H1 (cell line): ENCODE measurements around the gene ALG3. TPM values are rescaled to one million over a fixed set of nuclear protein-coding genes. Genes with fewer than 3 reads are reported as not detected.

Source experiments
- CTCF ChIA-PET: fragments of 300-600 bp; sonication (Branson Sonifier 250); formaldehyde crosslinking; loops from one replicate; lab custom pipeline; 2021; ENCODE audit not compliant: partially characterized antibody; lab: Charles Lee
- POLR2A ChIA-PET: fragments of 300-600 bp; sonication (Branson Sonifier 250); formaldehyde crosslinking; loops from one replicate; lab custom pipeline; 2021; ENCODE audit warnings: inconsistent platforms; ENCODE audit not compliant: partially characterized antibody; lab: Charles Lee
- DNase-seq, 2 experiments: peaks; one replicate each; pipeline versions ENCODE4 v3.0.0 to v3.0.0-alpha.2; 2010 to 2022; ENCODE audit warnings: low spot score in 2 of 2, low read depth in 1 of 2, mixed read lengths in 1 of 2
- FAIRE-seq: peaks from 2 replicates; lab custom pipeline; 2011; peaks lifted over from hg19 to GRCh38; lab: Jason Lieb, UNC
- H2AFZ ChIP-seq: 2 replicates; pipeline ENCODE4 v1.8.1; 2012; ENCODE audit warnings: low read length, inconsistent platforms
- H2AK5ac ChIP-seq: 2 replicates; pipeline ENCODE4 v1.6.1; 2013; ENCODE audit warnings: low read depth, low read length
- H2BK120ac ChIP-seq: replicated peaks from 2 replicates; pipeline ENCODE3; 2013; ENCODE audit warnings: low read depth, low read length, inconsistent platforms
- H2BK12ac ChIP-seq: 2 replicates; pipeline ENCODE4 v1.6.1; 2013; ENCODE audit warnings: low read depth, low read length
- H2BK15ac ChIP-seq: 2 replicates; pipeline ENCODE4 v1.6.1; 2013; ENCODE audit warnings: low read length
- H2BK20ac ChIP-seq: 2 replicates; pipeline ENCODE4 v1.6.1; 2013; ENCODE audit warnings: low read length
- H2BK5ac ChIP-seq: 2 replicates; pipeline ENCODE4 v1.6.1; 2013; ENCODE audit warnings: low read depth, low read length
- H3K14ac ChIP-seq: 2 replicates; pipeline ENCODE4 v1.6.1; 2013; ENCODE audit warnings: inconsistent platforms; ENCODE audit not compliant: insufficient read length
- H3K18ac ChIP-seq: 2 replicates; pipeline ENCODE4 v1.6.1; 2013; ENCODE audit warnings: low read length; ENCODE audit errors: extremely low read depth
- H3K23ac ChIP-seq: 2 replicates; pipeline ENCODE4 v1.6.1; 2013; ENCODE audit warnings: inconsistent platforms; ENCODE audit not compliant: insufficient read length
- H3K23me2 ChIP-seq: 2 replicates; pipeline ENCODE4 v1.6.1; 2013; ENCODE audit warnings: low read depth, low read length
- H3K27ac ChIP-seq: 2 replicates; pipeline ENCODE4 v1.6.1; 2011; ENCODE audit warnings: low read depth, low read length, inconsistent platforms
- H3K27me3 ChIP-seq, 4 experiments: replicated peaks in 1 of 4; 1 replicate in 1 of 4; 2 replicates in 3 of 4; pipeline versions ENCODE4 v1.6.1 to v1.8.1; 2011 to 2013; ENCODE audit warnings: low read length in 3 of 4, mild to moderate bottlenecking in 3 of 4, inconsistent platforms in 2 of 4, mixed read lengths in 2 of 4, moderate library complexity in 1 of 4; ENCODE audit not compliant: control insufficient read depth in 3 of 4, insufficient read depth in 3 of 4; ENCODE audit errors: extremely low read depth in 1 of 4
- H3K36me3 ChIP-seq, 4 experiments: 2 replicates each; pipeline versions ENCODE4 v1.6.1 to v1.8.1; 2011 to 2013; ENCODE audit warnings: mild to moderate bottlenecking in 4 of 4, low read length in 3 of 4, moderate library complexity in 2 of 4, control low read depth in 1 of 4, inconsistent platforms in 1 of 4; ENCODE audit not compliant: insufficient read depth in 4 of 4, control insufficient read depth in 2 of 4
- H3K4ac ChIP-seq: replicated peaks from 2 replicates; pipeline ENCODE3; 2013; ENCODE audit warnings: low read length, low read depth, mixed read lengths, inconsistent platforms; ENCODE audit not compliant: insufficient read length
- H3K4me1 ChIP-seq, 4 experiments: replicated peaks in 1 of 4; 1 replicate in 1 of 4; 2 replicates in 3 of 4; pipeline versions ENCODE4 v1.6.1 to v1.8.1; 2011 to 2013; ENCODE audit warnings: low read length in 3 of 4, inconsistent platforms in 2 of 4, mixed read lengths in 1 of 4; ENCODE audit not compliant: insufficient read depth in 4 of 4, control insufficient read depth in 3 of 4
- H3K4me2 ChIP-seq, 2 experiments: 2 replicates each; pipeline versions ENCODE4 v1.6.1 to v1.8.1; 2011 to 2013; ENCODE audit warnings: low read depth in 2 of 2, low read length in 2 of 2, control low read depth in 1 of 2, inconsistent platforms in 1 of 2, mild to moderate bottlenecking in 1 of 2; ENCODE audit not compliant: insufficient read depth in 1 of 2
- H3K4me3 ChIP-seq, 4 experiments: fragments of 200-600, 300-600 bp in 1 of 4; sonication (generic), shearing (Covaris generic), sonication (Bioruptor Twin) in 1 of 4; 2 replicates each; pipeline versions ENCODE4 v1.5.1 to v1.8.1; 2011 to 2016; ENCODE audit warnings: low read length in 4 of 4, low read depth in 3 of 4, control low read depth in 2 of 4, inconsistent platforms in 2 of 4, mild to moderate bottlenecking in 2 of 4, mixed read lengths in 1 of 4, moderate library complexity in 1 of 4; ENCODE audit not compliant: insufficient read depth in 2 of 4; ENCODE audit errors: extremely low read depth in 1 of 4
- H3K56ac ChIP-seq: replicated peaks from 2 replicates; pipeline ENCODE3; 2013; ENCODE audit warnings: low read depth, mild to moderate bottlenecking, mixed read lengths, low read length, inconsistent platforms; ENCODE audit not compliant: insufficient read length
- H3K79me1 ChIP-seq: 2 replicates; pipeline ENCODE4 v1.6.1; 2013; ENCODE audit warnings: low read depth, low read length, control low read depth
- H3K79me2 ChIP-seq, 2 experiments: 2 replicates each; pipeline versions ENCODE4 v1.6.1 to v1.8.1; 2012 to 2013; ENCODE audit warnings: low read length in 2 of 2, mild to moderate bottlenecking in 2 of 2, inconsistent platforms in 1 of 2; ENCODE audit not compliant: insufficient read depth in 2 of 2, control insufficient read depth in 1 of 2
- H3K9ac ChIP-seq, 4 experiments: replicated peaks in 1 of 4; 1 replicate in 1 of 4; 2 replicates in 3 of 4; pipeline versions ENCODE4 v1.6.1 to v1.8.1; 2011 to 2013; ENCODE audit warnings: low read depth in 3 of 4, low read length in 3 of 4, control low read depth in 2 of 4, mild to moderate bottlenecking in 2 of 4, moderate library complexity in 2 of 4, inconsistent platforms in 1 of 4; ENCODE audit errors: extremely low read depth in 1 of 4
- H3K9me3 ChIP-seq, 2 experiments: 2 replicates each; pipeline versions ENCODE4 v1.6.1 to v1.8.1; 2012 to 2013; ENCODE audit warnings: mild to moderate bottlenecking in 2 of 2, moderate library complexity in 2 of 2, control low read depth in 1 of 2, inconsistent platforms in 1 of 2, low read depth in 1 of 2, low read length in 1 of 2, mixed read lengths in 1 of 2; ENCODE audit not compliant: insufficient read depth in 2 of 2
- H4K20me1 ChIP-seq, 2 experiments: replicated peaks in 1 of 2; 2 replicates each; pipeline versions ENCODE3 to v1.8.1; 2011 to 2013; ENCODE audit warnings: inconsistent platforms in 2 of 2, low read length in 2 of 2, mild to moderate bottlenecking in 1 of 2; ENCODE audit not compliant: insufficient read depth in 2 of 2, control insufficient read depth in 1 of 2
- H4K5ac ChIP-seq: 2 replicates; pipeline ENCODE4 v1.6.1; 2013; ENCODE audit warnings: low read length, low read depth, mixed read lengths, inconsistent platforms; ENCODE audit not compliant: insufficient read length
- H4K8ac ChIP-seq: 2 replicates; pipeline ENCODE4 v1.8.0; 2013; ENCODE audit warnings: mild to moderate bottlenecking, moderate library complexity, low read length, inconsistent platforms; ENCODE audit not compliant: insufficient read depth; ENCODE audit errors: extremely low read depth
- H4K91ac ChIP-seq: replicated peaks from 2 replicates; pipeline ENCODE3; 2013; ENCODE audit warnings: low read length, mixed read lengths, inconsistent platforms; ENCODE audit not compliant: insufficient read length
- CREB1 ChIP-seq: IDR thresholded peaks from 2 replicates; pipeline ENCODE4 v1.6.1; 2012; ENCODE audit warnings: inconsistent platforms
- EZH2 ChIP-seq: fragments of 200-600 bp; sonication (generic); IDR thresholded peaks from 2 replicates; pipeline ENCODE4 v1.7.1; 2012; ENCODE audit warnings: low read depth, mild to moderate bottlenecking, moderate library complexity, low read length, inconsistent platforms; ENCODE audit not compliant: severe bottlenecking
- KDM4A ChIP-seq: IDR thresholded peaks from one replicate; pipeline ENCODE4 v1.7.1; 2012; ENCODE audit warnings: low read depth, mild to moderate bottlenecking, moderate library complexity, low read length, inconsistent platforms; ENCODE audit not compliant: severe bottlenecking
- KDM5A ChIP-seq: fragments of 200-600 bp; IDR thresholded peaks from 2 replicates; pipeline ENCODE4 v1.7.1; 2012; ENCODE audit warnings: mild to moderate bottlenecking, low read length, inconsistent platforms, mixed read lengths
- SUZ12 ChIP-seq: fragments of 200-600 bp; sonication (generic); IDR thresholded peaks from 2 replicates; pipeline ENCODE4 v1.6.1; 2012; ENCODE audit warnings: mild to moderate bottlenecking, inconsistent platforms, low read length, moderate library complexity, mixed read lengths
- WGBS, 2 experiments: shearing (Covaris generic) in 1 of 2; methylation state at CpG; one replicate each; pipeline versions ENCODE4 v1.1.6 to v1.1.7; 2013 to 2015; ENCODE audit warnings: low lambda C conversion rate in 2 of 2, mixed read lengths in 2 of 2, inconsistent platforms in 1 of 2, low coverage in 1 of 2, missing lambda C conversion rate in 1 of 2; ENCODE audit not compliant: insufficient replicate concordance in 2 of 2, insufficient coverage in 1 of 2, insufficient read length in 1 of 2; ENCODE audit errors: extremely low coverage in 1 of 2, missing lambda C conversion rate in 1 of 2; 5-methylcytosine and 5-hydroxymethylcytosine counted together
- polyA plus RNA-seq, 7 experiments: library from polyadenylated mRNA; depleted of rRNA in 3 of 7; stranded (reverse) in 5 of 7; unstranded in 2 of 7; fragments of >200 nt in 5 of 7; fragments of 200-250 nt in 2 of 7; gene quantifications; 1 replicate in 5 of 7; 2 replicates in 1 of 7; 4 replicates in 1 of 7; pipeline versions ENCODE4 v1.2.1 to v1.2.3, GENCODE V29; 2011 to 2013; ENCODE audit warnings: missing spikeins in 2 of 7, mixed read lengths in 2 of 7
- total RNA-seq: library from RNA; stranded (reverse); fragmentation: NEBNext Ultra II Directional; extraction: Animal tissue kit (Norgen Biotek cat#: 25700); gene quantifications from 2 replicates; pipeline ENCODE4 v1.2.1, GENCODE V29; 2021

Gene ALG3
- total and polyA plus RNA-seq, 2 of the 8 experiments (the other 6 are each of a cell fraction or from before 2014, with no cell fraction given) = 54.6 to 148 TPM

- peaks cover 11% of the 10 kb centered on the region; the same call in 1 of the 2 replicates for H3K23me2 ChIP-seq
- H3K79me1 ChIP-seq = no peaks in the 10 kb centered on the region
- no peak overlapping the region for H4K5ac ChIP-seq
- H3K79me2 ChIP-seq = no peaks in the 10 kb centered on the region
- no peak overlapping the region for H4K8ac ChIP-seq
- no peak overlapping the region for H2AFZ ChIP-seq
- H2BK15ac ChIP-seq = no peak overlapping the region
- no peak for FAIRE-seq
- H4K91ac ChIP-seq = no peak overlapping the region
- no peak overlapping the region for H3K23ac ChIP-seq
- no peaks in the 10 kb centered on the region for H3K9me3 ChIP-seq
- H2BK12ac ChIP-seq = no peak overlapping the region
- no peak overlapping the region for H3K14ac ChIP-seq
- H3K56ac ChIP-seq = no peak overlapping the region
- H3K4me3 ChIP-seq = peak overlapping the region; percentile 16 to 59 (median 40)
- peaks cover 0 to 8% (median 0%) of the 10 kb centered on the region in 4 experiments; a peak in 1 of 8 replicates for H3K36me3 ChIP-seq
- POLR2A ChIA-PET = interaction anchor here (0.5 to 2.5 kb wide), 10 partner anchors 10 to 89 kb away, joined by 3 to 10 read pairs (median 3); partner anchors contain the start of genes ABCF3 and EEF1AKMT4
- no peak overlapping the region; the same call in 1 of the 2 replicates for H3K18ac ChIP-seq
- H2BK20ac ChIP-seq = no peak overlapping the region
- WGBS, 2 experiments = 4% methylated on average over 29 of the region's 61 CpGs; no CpG with 5 or more reads in 1 of the 2 experiments
- H3K4me2 ChIP-seq = peak overlapping the region; percentile 61 to 96
- H2BK5ac ChIP-seq = no peak overlapping the region
- peak; percentile 54 for TF ChIP-seq KDM4A
- TF ChIP-seq SUZ12 = peak; percentile 86
- TF ChIP-seq EZH2 = peak; percentile 82
- no peak for TF ChIP-seq KDM5A
- TF ChIP-seq CREB1 = no peak
- TF ChIP-seq, all 59 proteins: peak for 3
- CTCF ChIA-PET = interaction anchor here (0.8 to 10.3 kb wide), 6 partner anchors 10 to 59 kb away, joined by 3 to 183 read pairs (median 4); partner anchors contain the start of genes CAMK2N2 and EEF1AKMT4
- Histone ChIP-seq H3K27ac (no peak overlapping the region), H2BK120ac (no peak overlapping the region), H2AK5ac (no peak overlapping the region), H3K27me3 (peaks cover 35 to 60% (median 53%) of the 10 kb centered on the region in 4 experiments), H4K20me1 (peaks cover 4 to 7% of the 10 kb centered on the region in 2 experiments), H3K4ac (no peak overlapping the region), H3K9ac (no peak overlapping the region), H3K4me1 (peaks cover 0 to 20% (median 4%) of the 10 kb centered on the region in 4 experiments; a peak in 5 of 7 replicates)
- DNase-seq = peak in 1 of 2 experiments; percentile 58
Observed at GRCh38 chr3:184230081-184230602, 18.6 kb downstream of the ALG3 start.
